PFSK-1 (cell line): ENCODE results near the gene SPTA1.

Experiments
- POLR2AphosphoS5 ChIP-seq: IDR thresholded peaks from 2 replicates; pipeline ENCODE4 v1.6.1; 2012; ENCODE audit warnings: low read depth, mild to moderate bottlenecking, control low read depth, low read length, moderate library complexity
- SIN3A ChIP-seq: IDR thresholded peaks from 2 replicates; pipeline ENCODE4 v1.6.1; 2012; ENCODE audit warnings: mild to moderate bottlenecking, low read length, moderate library complexity, borderline replicate concordance; ENCODE audit not compliant: insufficient read depth
- TAF1 ChIP-seq: IDR thresholded peaks from 2 replicates; pipeline ENCODE4 v1.6.1; 2012; ENCODE audit warnings: low read length, control low read depth, borderline replicate concordance; ENCODE audit not compliant: insufficient read depth
- TF ChIP-seq, protein P1 (sequence below), 2 experiments: IDR thresholded peaks; 2 replicates each; pipeline versions ENCODE4 v1.6.1 to v1.8.0; 2011 to 2012; ENCODE audit warnings: low read depth in 2 of 2, low read length in 2 of 2, control low read depth in 1 of 2, inconsistent platforms in 1 of 2, mild to moderate bottlenecking in 1 of 2, moderate library complexity in 1 of 2; ENCODE audit not compliant: insufficient read depth in 1 of 2

DNA sequence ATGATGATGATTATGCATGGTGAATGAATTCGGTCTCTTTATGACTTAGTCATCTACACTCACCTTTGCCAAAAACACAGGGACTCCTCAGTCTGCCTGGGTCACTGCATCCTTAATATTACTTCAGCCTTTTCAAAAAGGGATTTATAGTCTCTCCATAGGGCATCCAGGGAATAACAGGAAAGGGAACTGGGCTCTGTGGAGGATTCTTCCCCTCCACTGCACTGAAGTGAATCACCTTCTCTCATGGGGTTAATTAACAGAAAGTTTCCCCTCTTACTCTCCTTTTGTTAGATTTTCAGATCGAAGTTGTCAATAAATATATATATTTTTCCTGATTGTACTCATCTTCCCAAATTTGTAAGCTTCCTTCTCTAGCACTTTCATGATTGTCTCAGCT, 34.1 kb upstream of the SPTA1 start, which contains the start of gene OR6K3:
- TF ChIP-seq POLR2AphosphoS5: no peak
- TF ChIP-seq, protein P1, sequence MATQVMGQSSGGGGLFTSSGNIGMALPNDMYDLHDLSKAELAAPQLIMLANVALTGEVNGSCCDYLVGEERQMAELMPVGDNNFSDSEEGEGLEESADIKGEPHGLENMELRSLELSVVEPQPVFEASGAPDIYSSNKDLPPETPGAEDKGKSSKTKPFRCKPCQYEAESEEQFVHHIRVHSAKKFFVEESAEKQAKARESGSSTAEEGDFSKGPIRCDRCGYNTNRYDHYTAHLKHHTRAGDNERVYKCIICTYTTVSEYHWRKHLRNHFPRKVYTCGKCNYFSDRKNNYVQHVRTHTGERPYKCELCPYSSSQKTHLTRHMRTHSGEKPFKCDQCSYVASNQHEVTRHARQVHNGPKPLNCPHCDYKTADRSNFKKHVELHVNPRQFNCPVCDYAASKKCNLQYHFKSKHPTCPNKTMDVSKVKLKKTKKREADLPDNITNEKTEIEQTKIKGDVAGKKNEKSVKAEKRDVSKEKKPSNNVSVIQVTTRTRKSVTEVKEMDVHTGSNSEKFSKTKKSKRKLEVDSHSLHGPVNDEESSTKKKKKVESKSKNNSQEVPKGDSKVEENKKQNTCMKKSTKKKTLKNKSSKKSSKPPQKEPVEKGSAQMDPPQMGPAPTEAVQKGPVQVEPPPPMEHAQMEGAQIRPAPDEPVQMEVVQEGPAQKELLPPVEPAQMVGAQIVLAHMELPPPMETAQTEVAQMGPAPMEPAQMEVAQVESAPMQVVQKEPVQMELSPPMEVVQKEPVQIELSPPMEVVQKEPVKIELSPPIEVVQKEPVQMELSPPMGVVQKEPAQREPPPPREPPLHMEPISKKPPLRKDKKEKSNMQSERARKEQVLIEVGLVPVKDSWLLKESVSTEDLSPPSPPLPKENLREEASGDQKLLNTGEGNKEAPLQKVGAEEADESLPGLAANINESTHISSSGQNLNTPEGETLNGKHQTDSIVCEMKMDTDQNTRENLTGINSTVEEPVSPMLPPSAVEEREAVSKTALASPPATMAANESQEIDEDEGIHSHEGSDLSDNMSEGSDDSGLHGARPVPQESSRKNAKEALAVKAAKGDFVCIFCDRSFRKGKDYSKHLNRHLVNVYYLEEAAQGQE (IDR thresholded peaks at IDR 0.05; ENCODE audit: insufficient read depth in 1 of 2, low read depth in 2 of 2, low read length in 2 of 2): no peak
- no peak for TF ChIP-seq SIN3A
- TF ChIP-seq TAF1: no peak
